Measurements from ENCODE around the gene IP6K1.

DNA sequence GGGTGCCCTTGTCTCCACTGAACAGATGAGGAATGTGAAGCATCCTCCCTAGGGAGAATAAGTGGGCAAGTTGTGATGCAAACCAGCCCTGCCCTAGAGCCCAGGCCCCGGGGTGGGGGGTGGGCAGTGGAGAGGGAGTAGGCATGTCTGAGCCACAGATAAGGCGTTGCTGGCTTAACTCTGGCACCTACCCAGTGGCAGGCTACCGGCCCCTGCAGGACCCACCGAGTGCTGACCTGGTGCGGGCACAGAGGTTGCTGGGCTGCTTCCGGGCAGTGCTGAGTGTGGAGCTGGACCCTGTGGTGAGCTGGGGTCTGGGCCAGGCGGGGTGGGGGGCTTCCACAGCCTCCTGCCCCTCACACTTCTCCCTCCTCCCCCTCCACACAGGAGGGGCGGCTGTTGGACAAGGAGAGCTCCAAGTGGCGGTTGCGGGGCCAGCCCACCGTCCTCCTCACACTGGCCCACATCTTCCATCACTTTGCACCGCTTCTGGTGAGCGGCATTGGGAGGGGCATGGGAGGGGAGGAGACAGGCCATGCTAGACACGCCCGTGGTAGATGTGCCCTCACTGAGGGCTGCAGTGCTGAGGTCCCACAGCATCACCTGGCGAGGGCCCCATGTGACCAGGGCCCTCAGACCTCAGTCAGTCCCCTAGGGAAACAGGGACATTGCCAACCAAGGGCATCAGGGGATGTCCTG is 86.9 kb downstream of the IP6K1 start:
- TF ChIP-seq, protein P1, sequence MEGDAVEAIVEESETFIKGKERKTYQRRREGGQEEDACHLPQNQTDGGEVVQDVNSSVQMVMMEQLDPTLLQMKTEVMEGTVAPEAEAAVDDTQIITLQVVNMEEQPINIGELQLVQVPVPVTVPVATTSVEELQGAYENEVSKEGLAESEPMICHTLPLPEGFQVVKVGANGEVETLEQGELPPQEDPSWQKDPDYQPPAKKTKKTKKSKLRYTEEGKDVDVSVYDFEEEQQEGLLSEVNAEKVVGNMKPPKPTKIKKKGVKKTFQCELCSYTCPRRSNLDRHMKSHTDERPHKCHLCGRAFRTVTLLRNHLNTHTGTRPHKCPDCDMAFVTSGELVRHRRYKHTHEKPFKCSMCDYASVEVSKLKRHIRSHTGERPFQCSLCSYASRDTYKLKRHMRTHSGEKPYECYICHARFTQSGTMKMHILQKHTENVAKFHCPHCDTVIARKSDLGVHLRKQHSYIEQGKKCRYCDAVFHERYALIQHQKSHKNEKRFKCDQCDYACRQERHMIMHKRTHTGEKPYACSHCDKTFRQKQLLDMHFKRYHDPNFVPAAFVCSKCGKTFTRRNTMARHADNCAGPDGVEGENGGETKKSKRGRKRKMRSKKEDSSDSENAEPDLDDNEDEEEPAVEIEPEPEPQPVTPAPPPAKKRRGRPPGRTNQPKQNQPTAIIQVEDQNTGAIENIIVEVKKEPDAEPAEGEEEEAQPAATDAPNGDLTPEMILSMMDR (IDR thresholded peaks at IDR 0.05), result no peak
- no peak for TF ChIP-seq POLR2A (IDR thresholded peaks at IDR 0.05)
